Adrenal gland (tissue), 12 donors: Measurements from ENCODE around the gene SNX5. TPM values are rescaled to one million over a fixed set of nuclear protein-coding genes. Genes with fewer than 3 reads are reported as not detected.

Source experiments
- DNase-seq, 7 donors: peaks; one replicate each; pipeline ENCODE4 v3.0.0-alpha.2; 2019 to 2020
- H3K27ac ChIP-seq, 5 donors: fragments of 200-600 bp; sonication (generic) in 4 of 5; 1 replicate in 3 of 5; 2 replicates in 2 of 5; pipeline versions ENCODE4 v1.5.1 to v1.8.0; 2016 to 2020; ENCODE audit warnings: mild to moderate bottlenecking in 1 of 5
- H3K27me3 ChIP-seq: fragments of 200-600 bp; 2 replicates; pipeline ENCODE4 v1.8.0; 2021
- H3K36me3 ChIP-seq, 2 donors: fragments of 200-600 bp; replicated peaks in 1 of 2; 1 replicate in 1 of 2; 2 replicates in 1 of 2; pipeline versions ENCODE4 v1.5.1 to v1.8.0; 2018 to 2022
- H3K4me1 ChIP-seq, 2 donors: fragments of 200-600 bp; replicated peaks in 1 of 2; 1 replicate in 1 of 2; 2 replicates in 1 of 2; pipeline versions ENCODE4 v1.5.1 to v1.8.0; 2018 to 2021
- H3K4me3 ChIP-seq, 4 donors: fragments of 200-600 bp; sonication (generic) in 3 of 4; one replicate each; pipeline ENCODE4 v1.5.1; 2016 to 2018
- H3K9me3 ChIP-seq, 3 donors: fragments of 200-600 bp; sonication (generic) in 1 of 3; replicated peaks in 1 of 3; 1 replicate in 2 of 3; 2 replicates in 1 of 3; pipeline versions ENCODE4 v1.5.1 to v1.8.0; 2016 to 2021
- CTCF ChIP-seq, 6 experiments: fragments of 450-650 bp in 4 of 6; fragments of 200-600 bp in 2 of 6; sonication (generic) in 1 of 6; IDR thresholded peaks; 1 replicate in 5 of 6; 2 replicates in 1 of 6; pipeline versions ENCODE4 v1.5.1 to v1.8.0; 2016 to 2021; ENCODE audit warnings: antibody characterized with exemption in 6 of 6, mild to moderate bottlenecking in 2 of 6, moderate library complexity in 1 of 6
- POLR2A ChIP-seq, 2 donors: fragments of 450-650 bp; IDR thresholded peaks; one replicate each; pipeline ENCODE4 v1.6.1; 2017; ENCODE audit warnings: antibody characterized with exemption in 2 of 2, mild to moderate bottlenecking in 2 of 2, moderate library complexity in 1 of 2
- WGBS, 4 donors: extraction: QIAGEN DNeasy Blood & Tissue Kit in 2 of 4; methylation state at CpG; one replicate each; pipeline versions ENCODE4 v1.1.5 to v1.1.7; 2013 to 2017; 5-methylcytosine and 5-hydroxymethylcytosine counted together
- intact Hi-C, 2 donors: fragments of 100-400 bp; cut with DNase I; formaldehyde crosslinking; loops; one replicate each; pipeline versions ENCODE4 v1.14.1 to v1.15.0; 2022 to 2023
- polyA plus RNA-seq, 3 donors: library from polyadenylated mRNA; stranded (reverse); fragments of 200-250 nt in 2 of 3; fragments of 350-450 nt in 1 of 3; fragmentation: Illumina TruSeq in 1 of 3; extraction: RNeasy Lipid Tissue Mini Kit (QIAGEN cat#74804) in 1 of 3; gene quantifications; one replicate each; pipeline ENCODE4 v1.2.3, GENCODE V29; 2013 to 2014
- total RNA-seq, 9 donors: library from RNA; depleted of rRNA in 4 of 9; stranded (reverse); fragments of >200 nt in 4 of 9; fragments of 120-200 nt in 1 of 9; fragmentation: NEBNext Ultra II Directional in 1 of 9; extraction: Animal tissue kit (Norgen Biotek cat#: 25700) in 1 of 9; gene quantifications; one replicate each; pipeline versions ENCODE4 v1.1.0 to v1.2.4, GENCODE V29; 2013 to 2023
- donor health status: healthy with polysubstance abuse.
- donor health status: Bipolar disorder and iron deficiency.
- donor health status: DM: yes; HTN: yes; CAD: no.
- donor health status: DM: no; HTN: no; CAD: no.
- donor health status: DM: no; HTN: no; CAD: no.
- donor health status: DM: yes; HTN: yes; CAD: no.

SNX5 gene
- total and polyA plus RNA-seq, 12 donors, result 103 to 201 (median 144) TPM

- H3K4me1 ChIP-seq, result peaks cover 0 to 19% of the 10 kb centered on the region in 2 donors
- TF ChIP-seq POLR2A (IDR thresholded peaks at IDR 0.05) (no peak), CTCF (IDR thresholded peaks at IDR 0.05) (no peak)
- peak in 1 of 7 donors; percentile 32 for DNase-seq
- H3K9me3 ChIP-seq, result no peaks in the 10 kb centered on the region
- peaks cover 0 to 16% of the 10 kb centered on the region in 2 donors for H3K36me3 ChIP-seq
- intact Hi-C loops, result no loop called here
- H3K27me3 ChIP-seq, result no peaks in the 10 kb centered on the region
- WGBS, 4 donors, result 48 to 58% (median 52%) methylated on average over 18 to 19 of the region's 19 CpGs
- H3K4me3 ChIP-seq, result no peak overlapping the region
- H3K27ac ChIP-seq, result peak overlapping the region in 2 of 5 donors; percentile 30 to 51
Measured at GRCh38 chr20:17936761-17937732, 31.5 kb downstream of the SNX5 start.

GRCh38 chr20:17936286-17936760 is 32.3 kb downstream of the SNX5 start:
- 58 to 71% (median 61%) methylated on average over 8 of the region's 8 CpGs for WGBS, 4 donors
- peak overlapping the region in 2 of 5 donors; percentile 30 to 51 for H3K27ac ChIP-seq
- no peaks in the 10 kb centered on the region for H3K27me3 ChIP-seq
- TF ChIP-seq CTCF (IDR thresholded peaks at IDR 0.05) (no peak), POLR2A (IDR thresholded peaks at IDR 0.05) (no peak)
- H3K36me3 ChIP-seq, result peaks cover 0 to 9% of the 10 kb centered on the region in 2 donors
- intact Hi-C loops, result no loop called here
- peaks cover 0 to 19% of the 10 kb centered on the region in 2 donors for H3K4me1 ChIP-seq
- no peak for DNase-seq
- no peak overlapping the region for H3K4me3 ChIP-seq
- H3K9me3 ChIP-seq, result no peaks in the 10 kb centered on the region

GRCh38 chr20:17935761-17936160 is 32.8 kb downstream of the SNX5 start:
- 86 to 93% (median 89%) methylated on average over 9 of the region's 9 CpGs for WGBS, 4 donors
- Histone ChIP-seq H3K27ac (no peak overlapping the region), H3K4me1 (peaks cover 0 to 19% of the 10 kb centered on the region in 2 donors), H3K4me3 (no peak overlapping the region), H3K36me3 (peaks cover 0 to 4% of the 10 kb centered on the region in 2 donors), H3K9me3 (no peaks in the 10 kb centered on the region), H3K27me3 (no peaks in the 10 kb centered on the region)
- intact Hi-C loops, result no loop called here
- TF ChIP-seq CTCF (IDR thresholded peaks at IDR 0.05) (no peak), POLR2A (IDR thresholded peaks at IDR 0.05) (no peak)
- DNase-seq, result no peak

- no peak for DNase-seq
- Histone ChIP-seq H3K4me1 (peaks cover 0 to 19% of the 10 kb centered on the region in 2 donors), H3K4me3 (no peak overlapping the region), H3K27ac (no peak overlapping the region), H3K27me3 (no peaks in the 10 kb centered on the region), H3K36me3 (no peaks in the 10 kb centered on the region), H3K9me3 (no peaks in the 10 kb centered on the region)
- WGBS, 4 donors, result 75 to 95% (median 86%) methylated on average over 2 to 3 of the region's 3 CpGs
- intact Hi-C loops, result no loop called here
- TF ChIP-seq CTCF (IDR thresholded peaks at IDR 0.05) (no peak), POLR2A (IDR thresholded peaks at IDR 0.05) (no peak)
Measured at GRCh38 chr20:17935186-17935585, 33.4 kb downstream of the SNX5 start.
